Measurements from ENCODE around the gene OR6C6. TPM values are rescaled to one million over a fixed set of nuclear protein-coding genes. Genes with fewer than 3 reads are reported as not detected.

The OR6C6 gene
- total RNA-seq, 1 donor from 2014 or later, result not detected

Other genes with a start within 250 kb of the OR6C6 start
- gene OR9K2, start 170.2 kb downstream of the OR6C6 start, total RNA-seq, result not detected in 2 replicates
- gene OR10A7, start 75.5 kb downstream of the OR6C6 start, total RNA-seq, result not detected in 2 replicates
- gene OR6C74, start 52.0 kb downstream of the OR6C6 start, total RNA-seq, result not detected in 2 replicates
- gene OR6C1, start 17.8 kb upstream of the OR6C6 start, total RNA-seq, result not detected in 2 replicates
- not detected in 2 replicates for gene OR6C3, start 34.2 kb upstream of the OR6C6 start, total RNA-seq
- 0.29 TPM in 1 of 2 replicates, not detected in the other for gene OR6C75, start 66.4 kb upstream of the OR6C6 start, total RNA-seq
- gene OR6C65, start 104.0 kb upstream of the OR6C6 start, total RNA-seq, result not detected in 2 replicates
- gene OR6C76, start 129.7 kb upstream of the OR6C6 start, total RNA-seq, result not detected in 2 replicates
- gene OR6C2, start 147.5 kb upstream of the OR6C6 start, total RNA-seq, result not detected in 2 replicates
- not detected in 2 replicates for gene OR6C70, start 173.6 kb upstream of the OR6C6 start, total RNA-seq
- gene OR6C68, start 195.8 kb upstream of the OR6C6 start, total RNA-seq, result not detected in 2 replicates

Measured in epithelial cell of proximal tubule (primary cell).